Breast epithelium (tissue), 3 donors: ENCODE results near the gene MYO1E.
"Not testable (repeated sequence)": the region's sequence is repeated elsewhere in the genome, so short reads cannot be mapped to it uniquely, and the experiment has no call there.

Experiments
- POLR2A ChIP-seq: fragments of 450-650 bp; IDR thresholded peaks from one replicate; pipeline ENCODE4 v1.6.1; 2016; ENCODE audit warnings: antibody characterized with exemption, mild to moderate bottlenecking, moderate library complexity
- POLR2AphosphoS5 ChIP-seq, 3 donors: sonication (generic); formaldehyde crosslinking; IDR thresholded peaks; one replicate each; pipeline ENCODE4 v1.6.1; 2017; ENCODE audit warnings: antibody characterized with exemption in 3 of 3
- TF ChIP-seq, protein P1 (sequence below), 3 donors: fragments of 450-650 bp; IDR thresholded peaks; one replicate each; pipeline ENCODE4 v1.5.1; 2016 to 2017; ENCODE audit warnings: antibody characterized with exemption in 3 of 3, mild to moderate bottlenecking in 3 of 3, moderate library complexity in 3 of 3

DNA sequence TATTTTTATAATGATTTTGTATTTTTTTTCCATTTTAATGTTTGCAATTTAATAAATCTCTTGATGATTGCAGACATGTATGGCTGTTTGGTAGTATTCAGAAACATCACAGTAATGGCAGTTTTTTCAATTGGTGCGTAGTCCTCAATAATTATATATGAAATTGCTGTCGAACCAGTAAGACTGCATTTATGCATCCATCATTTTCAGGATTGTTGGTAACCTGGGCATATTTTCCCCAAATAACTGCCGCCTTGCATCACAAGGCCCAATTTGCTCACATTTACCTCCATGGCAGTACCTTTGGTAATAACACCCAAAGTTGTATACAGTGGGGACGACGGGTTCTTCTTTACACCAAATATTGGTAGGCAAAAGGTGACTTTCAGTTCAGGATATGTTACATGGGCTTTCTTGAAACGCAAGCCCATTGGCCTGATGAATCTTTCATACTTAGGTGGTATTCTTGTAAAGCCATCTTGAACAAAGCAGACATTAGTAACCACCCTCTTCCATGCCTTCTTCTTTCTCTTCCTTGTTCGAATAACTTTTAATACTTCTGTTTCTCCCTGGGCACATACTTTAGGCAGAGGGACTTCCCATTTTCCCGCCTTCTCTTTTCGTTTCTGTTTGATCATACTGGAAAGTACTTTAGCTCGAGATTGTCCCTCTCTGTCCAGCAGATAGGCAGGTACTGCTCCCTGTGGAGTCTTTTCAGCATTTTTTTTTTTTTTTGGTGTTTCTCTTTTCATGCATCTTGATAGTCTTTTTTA, 28.6 kb upstream of the MYO1E start:
- TF ChIP-seq, protein P1, sequence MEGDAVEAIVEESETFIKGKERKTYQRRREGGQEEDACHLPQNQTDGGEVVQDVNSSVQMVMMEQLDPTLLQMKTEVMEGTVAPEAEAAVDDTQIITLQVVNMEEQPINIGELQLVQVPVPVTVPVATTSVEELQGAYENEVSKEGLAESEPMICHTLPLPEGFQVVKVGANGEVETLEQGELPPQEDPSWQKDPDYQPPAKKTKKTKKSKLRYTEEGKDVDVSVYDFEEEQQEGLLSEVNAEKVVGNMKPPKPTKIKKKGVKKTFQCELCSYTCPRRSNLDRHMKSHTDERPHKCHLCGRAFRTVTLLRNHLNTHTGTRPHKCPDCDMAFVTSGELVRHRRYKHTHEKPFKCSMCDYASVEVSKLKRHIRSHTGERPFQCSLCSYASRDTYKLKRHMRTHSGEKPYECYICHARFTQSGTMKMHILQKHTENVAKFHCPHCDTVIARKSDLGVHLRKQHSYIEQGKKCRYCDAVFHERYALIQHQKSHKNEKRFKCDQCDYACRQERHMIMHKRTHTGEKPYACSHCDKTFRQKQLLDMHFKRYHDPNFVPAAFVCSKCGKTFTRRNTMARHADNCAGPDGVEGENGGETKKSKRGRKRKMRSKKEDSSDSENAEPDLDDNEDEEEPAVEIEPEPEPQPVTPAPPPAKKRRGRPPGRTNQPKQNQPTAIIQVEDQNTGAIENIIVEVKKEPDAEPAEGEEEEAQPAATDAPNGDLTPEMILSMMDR (IDR thresholded peaks at IDR 0.05): not testable (repeated sequence)
- TF ChIP-seq POLR2A; POLR2AphosphoS5 (IDR thresholded peaks at IDR 0.05): not testable (repeated sequence)
